Loucy (cell line): Measurements from ENCODE around the gene SNCAIP.

Experiments
- H2AFZ ChIP-seq: fragments of 200-600 bp; sonication (generic); 2 replicates; pipeline ENCODE4 v1.6.0; 2016; ENCODE audit warnings: antibody characterized with exemption, mild to moderate bottlenecking, low read length, moderate library complexity
- H3F3A ChIP-seq: fragments of 200-600 bp; 2 replicates; pipeline ENCODE4 v1.6.0; 2016; ENCODE audit warnings: antibody characterized with exemption, low read depth, mild to moderate bottlenecking
- H3K27me3 ChIP-seq: fragments of 200-600 bp; sonication (generic); 2 replicates; pipeline ENCODE4 v1.6.1; 2014; ENCODE audit warnings: low read length, mild to moderate bottlenecking; ENCODE audit not compliant: insufficient read depth, poor library complexity, severe bottlenecking
- H3K36me3 ChIP-seq: fragments of 200-600 bp; sonication (generic); 2 replicates; pipeline ENCODE4 v1.6.1; 2016; ENCODE audit warnings: low read length; ENCODE audit not compliant: insufficient read depth
- H3K4me1 ChIP-seq: fragments of 200-600 bp; sonication (generic); 2 replicates; pipeline ENCODE4 v1.5.1; 2014; ENCODE audit warnings: low read length, mild to moderate bottlenecking; ENCODE audit not compliant: insufficient read depth, poor library complexity, severe bottlenecking
- H3K4me2 ChIP-seq: fragments of 200-600 bp; sonication (generic); 2 replicates; pipeline ENCODE4 v1.6.0; 2014; ENCODE audit warnings: antibody characterized with exemption, low read length, low read depth, mild to moderate bottlenecking; ENCODE audit not compliant: poor library complexity, severe bottlenecking
- H3K4me3 ChIP-seq: fragments of 200-600 bp; sonication (generic); 2 replicates; pipeline ENCODE4 v1.5.1; 2014; ENCODE audit warnings: low read length, mild to moderate bottlenecking, mixed read lengths; ENCODE audit not compliant: poor library complexity, severe bottlenecking
- H3K79me2 ChIP-seq: fragments of 200-600 bp; sonication (generic); 2 replicates; pipeline ENCODE4 v1.6.1; 2014; ENCODE audit warnings: low read length; ENCODE audit not compliant: insufficient read depth
- H3K9ac ChIP-seq: fragments of 200-600 bp; sonication (generic); 2 replicates; pipeline ENCODE4 v1.6.0; 2014; ENCODE audit warnings: mild to moderate bottlenecking, low read depth, low read length, moderate library complexity; ENCODE audit not compliant: poor library complexity, severe bottlenecking
- H3K9me2 ChIP-seq: fragments of 200-600 bp; sonication (generic); replicated peaks from 2 replicates; pipeline ENCODE4 v1.6.1; 2016; ENCODE audit warnings: low read depth, low read length, mixed read lengths
- H3K9me3 ChIP-seq: fragments of 200-600 bp; sonication (generic); 2 replicates; pipeline ENCODE4 v1.6.1; 2014; ENCODE audit warnings: mild to moderate bottlenecking, antibody characterized with exemption, low read length, low read depth; ENCODE audit not compliant: insufficient read depth
- H4K20me1 ChIP-seq: fragments of 200-600 bp; sonication (generic); 2 replicates; pipeline ENCODE4 v1.6.0; 2014; ENCODE audit warnings: antibody characterized with exemption, low read length, mild to moderate bottlenecking; ENCODE audit not compliant: insufficient read depth, poor library complexity, severe bottlenecking
- CTCF ChIP-seq: fragments of 200-600 bp; sonication (generic); conservative IDR thresholded peaks from 2 replicates; pipeline ENCODE4 v1.5.1; 2014; ENCODE audit warnings: mild to moderate bottlenecking, antibody characterized with exemption, low read length
- EZH2phosphoT487 ChIP-seq: fragments of 200-600 bp; IDR thresholded peaks from 2 replicates; pipeline ENCODE4 v1.6.1; 2018; ENCODE audit warnings: antibody characterized with exemption, mild to moderate bottlenecking, moderate library complexity, borderline replicate concordance

Gene SNCAIP

GRCh38 chr5:122342256-122342655 lies 30.2 kb downstream of the SNCAIP start:
- no peaks in the 10 kb centered on the region for H4K20me1 ChIP-seq
- H3K9me2 ChIP-seq = no peaks in the 10 kb centered on the region
- no peaks in the 10 kb centered on the region for H3K79me2 ChIP-seq
- H2AFZ ChIP-seq = no peak overlapping the region
- H3K4me1 ChIP-seq = no peaks in the 10 kb centered on the region
- TF ChIP-seq EZH2phosphoT487 (no peak), CTCF (no peak)
- H3K36me3 ChIP-seq = no peaks in the 10 kb centered on the region
- H3F3A ChIP-seq = no peaks in the 10 kb centered on the region
- H3K4me3 ChIP-seq = no peak overlapping the region
- H3K27me3 ChIP-seq = no peaks in the 10 kb centered on the region
- no peaks in the 10 kb centered on the region for H3K9me3 ChIP-seq
- no peak overlapping the region for H3K4me2 ChIP-seq
- H3K9ac ChIP-seq = no peak overlapping the region

GRCh38 chr5:122346897-122347581 lies 35.0 kb downstream of the SNCAIP start:
- Histone ChIP-seq H3K27me3 (no peaks in the 10 kb centered on the region), H3K36me3 (no peaks in the 10 kb centered on the region), H3K4me2 (no peak overlapping the region), H4K20me1 (no peaks in the 10 kb centered on the region), H2AFZ (no peak overlapping the region), H3K79me2 (no peaks in the 10 kb centered on the region), H3K4me1 (no peaks in the 10 kb centered on the region), H3K9me3 (no peaks in the 10 kb centered on the region), H3K4me3 (no peak overlapping the region), H3K9ac (no peak overlapping the region), H3K9me2 (no peaks in the 10 kb centered on the region), H3F3A (no peaks in the 10 kb centered on the region)
- TF ChIP-seq CTCF (no peak), EZH2phosphoT487 (no peak)

- no peaks in the 10 kb centered on the region for H3F3A ChIP-seq
- H3K4me1 ChIP-seq = no peaks in the 10 kb centered on the region
- no peaks in the 10 kb centered on the region for H3K36me3 ChIP-seq
- no peaks in the 10 kb centered on the region for H3K79me2 ChIP-seq
- H2AFZ ChIP-seq = no peak overlapping the region
- no peak overlapping the region for H3K4me2 ChIP-seq
- no peaks in the 10 kb centered on the region for H3K27me3 ChIP-seq
- TF ChIP-seq CTCF = no peak
- TF ChIP-seq EZH2phosphoT487 = no peak
- no peak overlapping the region for H3K9ac ChIP-seq
- H3K4me3 ChIP-seq = no peak overlapping the region
- no peaks in the 10 kb centered on the region for H3K9me2 ChIP-seq
- no peaks in the 10 kb centered on the region for H3K9me3 ChIP-seq
- H4K20me1 ChIP-seq = no peaks in the 10 kb centered on the region
These were observed 38.5 kb downstream of the SNCAIP start for GRCh38 chr5:122350496-122350895.
